ENCODE results near the gene SPPL2A. TPM values are rescaled to one million over a fixed set of nuclear protein-coding genes. Genes with fewer than 3 reads are reported as not detected.

The SPPL2A gene
- polyA plus RNA-seq, 4 donors = 43.2 to 62.3 (median 52.6) TPM

DNA sequence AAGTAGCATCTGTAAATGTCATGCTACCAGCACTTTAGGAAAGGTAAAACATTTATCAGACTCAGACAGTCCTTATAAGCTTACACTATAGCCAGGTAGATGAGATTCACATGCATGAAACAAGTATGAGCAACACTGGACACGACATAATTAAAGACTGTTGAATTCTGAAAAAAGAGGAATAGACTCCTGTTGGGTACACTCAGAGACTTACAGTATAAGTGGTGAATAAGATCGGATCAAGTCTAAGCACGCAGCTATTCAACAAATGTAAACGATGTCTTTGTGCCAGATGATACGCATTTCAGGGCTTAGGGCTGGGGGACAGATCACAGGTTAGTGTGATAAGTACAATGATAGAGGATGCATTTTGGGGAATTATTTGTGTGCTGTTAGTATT is 43.2 kb upstream of the SPPL2A start:
- H3K27ac ChIP-seq (ENCODE audit: low read depth in 1 of 3, low read length in 2 of 3) = no peak overlapping the region
- no peaks in the 10 kb centered on the region for H3K27me3 ChIP-seq (ENCODE audit: control insufficient read depth in 3 of 3, insufficient read depth in 3 of 3, low read length in 3 of 3)
- H3K4me1 ChIP-seq (ENCODE audit: control insufficient read depth in 3 of 3, insufficient read depth in 2 of 3, low read depth in 1 of 3, low read length in 2 of 3) = no peaks in the 10 kb centered on the region
- 71 to 83% (median 74%) methylated on average over 5 of the region's 5 CpGs for WGBS, 3 donors
- FAIRE-seq = no peak
- no peak for DNase-seq
- H3K9me3 ChIP-seq (ENCODE audit: control insufficient read depth in 2 of 2, insufficient read depth in 1 of 2, low read depth in 1 of 2, low read length in 1 of 2) = no peaks in the 10 kb centered on the region
- no peak overlapping the region for H3K4me3 ChIP-seq (ENCODE audit: low read depth in 1 of 3, low read length in 3 of 3)
- H3K36me3 ChIP-seq (ENCODE audit: control insufficient read depth in 3 of 3, insufficient read depth in 2 of 3, low read depth in 1 of 3, low read length in 3 of 3) = no peaks in the 10 kb centered on the region

DNA sequence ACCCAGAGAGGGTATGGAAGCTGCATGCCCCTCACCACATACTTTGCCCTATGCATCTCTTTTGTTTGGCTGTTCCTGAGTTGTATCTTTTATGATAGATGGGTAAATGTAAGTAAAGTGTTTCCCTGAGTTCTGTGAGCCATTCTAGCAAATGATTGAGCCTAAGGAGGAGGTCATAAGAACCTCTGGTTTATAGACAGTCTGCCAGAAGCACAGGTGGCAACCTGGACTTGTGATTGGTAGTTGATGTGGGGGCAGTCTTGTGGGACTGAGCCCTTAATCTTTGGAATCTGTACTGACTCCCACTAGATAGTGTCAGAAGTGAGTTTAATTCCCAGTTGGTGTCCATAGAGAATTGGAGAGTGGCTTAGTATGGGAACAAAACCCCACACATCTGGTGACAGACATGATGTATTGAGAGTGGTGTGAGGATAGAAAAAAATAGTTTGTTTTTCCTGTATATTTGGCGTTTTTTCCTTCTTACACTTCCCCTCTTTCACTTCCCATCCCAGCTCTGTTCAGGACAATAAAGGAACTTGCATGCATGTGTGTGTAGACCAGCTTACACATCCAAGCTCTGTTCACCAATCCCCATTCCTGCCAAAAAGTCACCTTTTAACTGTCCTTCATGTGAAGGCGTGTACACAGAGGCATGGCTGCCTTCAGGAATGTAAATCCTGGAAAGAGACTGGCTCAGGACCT is 38.1 kb upstream of the SPPL2A start:
- 63 to 69% (median 66%) methylated on average over 2 of the region's 2 CpGs for WGBS, 3 donors
- no peaks in the 10 kb centered on the region for H3K36me3 ChIP-seq (ENCODE audit: control insufficient read depth in 3 of 3, insufficient read depth in 2 of 3, low read depth in 1 of 3, low read length in 3 of 3)
- no peak overlapping the region for H3K4me3 ChIP-seq (ENCODE audit: low read depth in 1 of 3, low read length in 3 of 3)
- peaks cover 0 to 4% (median 0%) of the 10 kb centered on the region in 3 donors for H3K4me1 ChIP-seq (ENCODE audit: control insufficient read depth in 3 of 3, insufficient read depth in 2 of 3, low read depth in 1 of 3, low read length in 2 of 3)
- H3K27me3 ChIP-seq (ENCODE audit: control insufficient read depth in 3 of 3, insufficient read depth in 3 of 3, low read length in 3 of 3) = no peaks in the 10 kb centered on the region
- H3K27ac ChIP-seq (ENCODE audit: low read depth in 1 of 3, low read length in 2 of 3) = no peak overlapping the region
- no peaks in the 10 kb centered on the region for H3K9me3 ChIP-seq (ENCODE audit: control insufficient read depth in 2 of 2, insufficient read depth in 1 of 2, low read depth in 1 of 2, low read length in 1 of 2)
- no peak for FAIRE-seq
- DNase-seq = no peak

DNA sequence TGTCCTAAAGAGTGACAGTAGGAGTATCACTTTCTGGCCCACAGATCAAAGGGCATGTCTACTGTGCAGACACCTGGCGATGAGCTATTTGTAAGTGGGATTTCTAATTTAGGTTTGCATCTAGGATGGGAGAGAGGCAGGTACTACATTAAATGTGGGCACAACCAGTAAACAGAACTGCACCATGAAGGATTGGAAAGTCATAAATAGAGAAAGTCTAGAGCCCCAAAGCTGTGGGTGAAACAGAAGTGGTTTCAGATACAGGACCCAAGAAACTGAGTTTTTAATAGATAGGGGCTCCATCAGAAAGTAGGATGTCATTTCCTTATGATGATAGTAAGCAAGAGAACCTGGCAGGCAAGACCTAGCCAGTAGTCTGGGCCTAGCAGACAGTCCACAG is 35.2 kb upstream of the SPPL2A start:
- no peaks in the 10 kb centered on the region for H3K9me3 ChIP-seq (ENCODE audit: control insufficient read depth in 2 of 2, insufficient read depth in 1 of 2, low read depth in 1 of 2, low read length in 1 of 2)
- no peak overlapping the region for H3K27ac ChIP-seq (ENCODE audit: low read depth in 1 of 3, low read length in 2 of 3)
- FAIRE-seq = no peak
- no peaks in the 10 kb centered on the region for H3K36me3 ChIP-seq (ENCODE audit: control insufficient read depth in 3 of 3, insufficient read depth in 2 of 3, low read depth in 1 of 3, low read length in 3 of 3)
- peaks cover 0 to 4% (median 1%) of the 10 kb centered on the region in 3 donors for H3K4me1 ChIP-seq (ENCODE audit: control insufficient read depth in 3 of 3, insufficient read depth in 2 of 3, low read depth in 1 of 3, low read length in 2 of 3)
- H3K4me3 ChIP-seq (ENCODE audit: low read depth in 1 of 3, low read length in 3 of 3) = no peak overlapping the region
- 37 to 67% (median 57%) methylated on average over 1 of the region's 1 CpG for WGBS, 3 donors
- no peaks in the 10 kb centered on the region for H3K27me3 ChIP-seq (ENCODE audit: control insufficient read depth in 3 of 3, insufficient read depth in 3 of 3, low read length in 3 of 3)
- DNase-seq = no peak

DNA sequence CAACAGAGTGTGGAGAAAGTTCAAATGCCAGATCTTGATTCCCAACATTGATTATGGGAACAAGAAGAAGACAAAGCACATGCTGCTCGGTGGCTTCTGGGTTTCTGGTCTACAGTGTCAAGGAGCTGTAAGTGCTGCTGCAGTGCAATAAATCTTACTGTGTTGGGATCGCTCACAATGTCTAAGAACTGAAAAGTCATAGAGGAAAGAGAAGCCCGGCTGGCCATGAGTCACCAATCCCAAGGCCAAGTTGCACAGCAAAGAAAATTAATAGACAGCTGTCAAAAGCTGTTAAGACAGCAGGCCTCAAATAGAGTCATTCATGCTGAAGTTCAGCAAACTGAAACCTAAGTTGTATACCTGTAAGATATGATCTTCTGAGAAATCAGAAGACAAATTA is 33.2 kb upstream of the SPPL2A start:
- peak; percentile 68 to 85 for DNase-seq
- no peak for FAIRE-seq
- Histone ChIP-seq H3K4me1 (ENCODE audit: control insufficient read depth in 3 of 3, insufficient read depth in 2 of 3, low read depth in 1 of 3, low read length in 2 of 3) (peaks cover 0 to 4% (median 1%) of the 10 kb centered on the region in 3 donors), H3K4me3 (ENCODE audit: low read depth in 1 of 3, low read length in 3 of 3) (no peak overlapping the region), H3K36me3 (ENCODE audit: control insufficient read depth in 3 of 3, insufficient read depth in 2 of 3, low read depth in 1 of 3, low read length in 3 of 3) (peaks cover 0 to 2% (median 0%) of the 10 kb centered on the region in 3 donors), H3K27me3 (ENCODE audit: control insufficient read depth in 3 of 3, insufficient read depth in 3 of 3, low read length in 3 of 3) (no peaks in the 10 kb centered on the region), H3K9me3 (ENCODE audit: control insufficient read depth in 2 of 2, insufficient read depth in 1 of 2, low read depth in 1 of 2, low read length in 1 of 2) (no peaks in the 10 kb centered on the region), H3K27ac (ENCODE audit: low read depth in 1 of 3, low read length in 2 of 3) (peak overlapping the region in 2 of 3 donors; percentile 29 to 58)
- WGBS, 3 donors = 20 to 40% (median 32%) methylated on average over 3 of the region's 3 CpGs

DNA sequence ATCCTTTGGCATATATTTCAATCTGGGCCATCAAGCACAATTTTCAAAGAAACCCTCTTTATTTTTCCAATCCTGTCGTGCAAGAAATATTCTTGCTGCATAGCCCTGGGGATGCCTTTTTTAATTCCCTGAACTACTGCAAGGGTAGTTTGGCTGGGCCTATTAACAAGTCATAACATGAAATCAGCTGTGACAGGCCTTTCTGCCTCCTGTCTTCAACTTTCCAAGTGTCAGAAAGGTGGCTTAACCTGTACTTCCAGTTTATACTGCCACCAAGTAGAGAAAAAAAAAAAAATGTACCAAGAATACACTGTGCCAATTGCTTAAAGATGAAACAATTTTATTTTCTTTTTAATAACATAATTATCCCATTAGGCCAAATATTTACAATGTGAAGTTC is 32.4 kb upstream of the SPPL2A start:
- DNase-seq (peak; percentile 61 to 62), FAIRE-seq (no peak)
- Histone ChIP-seq H3K9me3 (ENCODE audit: control insufficient read depth in 2 of 2, insufficient read depth in 1 of 2, low read depth in 1 of 2, low read length in 1 of 2) (no peaks in the 10 kb centered on the region), H3K4me1 (ENCODE audit: control insufficient read depth in 3 of 3, insufficient read depth in 2 of 3, low read depth in 1 of 3, low read length in 2 of 3) (peaks cover 0 to 4% (median 1%) of the 10 kb centered on the region in 3 donors), H3K27me3 (ENCODE audit: control insufficient read depth in 3 of 3, insufficient read depth in 3 of 3, low read length in 3 of 3) (no peaks in the 10 kb centered on the region), H3K27ac (ENCODE audit: low read depth in 1 of 3, low read length in 2 of 3) (no peak overlapping the region), H3K36me3 (ENCODE audit: control insufficient read depth in 3 of 3, insufficient read depth in 2 of 3, low read depth in 1 of 3, low read length in 3 of 3) (peaks cover 0 to 2% (median 0%) of the 10 kb centered on the region in 3 donors), H3K4me3 (ENCODE audit: low read depth in 1 of 3, low read length in 3 of 3) (no peak overlapping the region)
- WGBS, 3 donors = 5 to 72% (median 55%) methylated on average over 1 of the region's 1 CpG

DNA sequence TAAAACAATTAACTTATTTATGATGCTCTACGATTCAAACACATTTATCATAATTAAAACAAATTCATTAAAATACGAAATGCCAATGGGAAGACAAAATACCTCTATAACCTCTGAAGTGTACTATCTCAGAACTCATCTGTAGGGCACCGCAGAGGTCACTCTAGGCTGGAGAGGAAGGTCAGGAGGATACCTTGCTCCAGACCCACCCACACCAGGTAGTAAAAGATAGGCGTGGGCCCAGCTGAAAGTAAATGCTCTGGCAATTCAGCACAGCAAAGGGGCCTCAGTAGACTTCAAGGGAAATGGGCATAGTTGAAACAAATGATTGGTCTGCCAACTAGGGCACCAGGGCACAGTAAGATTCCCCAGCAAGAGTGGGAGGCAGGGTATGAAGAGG is 26.0 kb upstream of the SPPL2A start:
- Histone ChIP-seq H3K4me1 (ENCODE audit: control insufficient read depth in 3 of 3, insufficient read depth in 2 of 3, low read depth in 1 of 3, low read length in 2 of 3) (peaks cover 0 to 9% (median 0%) of the 10 kb centered on the region in 3 donors), H3K27me3 (ENCODE audit: control insufficient read depth in 3 of 3, insufficient read depth in 3 of 3, low read length in 3 of 3) (no peaks in the 10 kb centered on the region), H3K4me3 (ENCODE audit: low read depth in 1 of 3, low read length in 3 of 3) (no peak overlapping the region), H3K36me3 (ENCODE audit: control insufficient read depth in 3 of 3, insufficient read depth in 2 of 3, low read depth in 1 of 3, low read length in 3 of 3) (peaks cover 0 to 2% (median 0%) of the 10 kb centered on the region in 3 donors), H3K9me3 (ENCODE audit: control insufficient read depth in 2 of 2, insufficient read depth in 1 of 2, low read depth in 1 of 2, low read length in 1 of 2) (no peaks in the 10 kb centered on the region), H3K27ac (ENCODE audit: low read depth in 1 of 3, low read length in 2 of 3) (peak overlapping the region in 2 of 3 donors; percentile 55 to 66)
- 20 to 63% (median 37%) methylated on average over 4 of the region's 4 CpGs for WGBS, 3 donors
- DNase-seq (peak; percentile 50 to 82), FAIRE-seq (no peak)

DNA sequence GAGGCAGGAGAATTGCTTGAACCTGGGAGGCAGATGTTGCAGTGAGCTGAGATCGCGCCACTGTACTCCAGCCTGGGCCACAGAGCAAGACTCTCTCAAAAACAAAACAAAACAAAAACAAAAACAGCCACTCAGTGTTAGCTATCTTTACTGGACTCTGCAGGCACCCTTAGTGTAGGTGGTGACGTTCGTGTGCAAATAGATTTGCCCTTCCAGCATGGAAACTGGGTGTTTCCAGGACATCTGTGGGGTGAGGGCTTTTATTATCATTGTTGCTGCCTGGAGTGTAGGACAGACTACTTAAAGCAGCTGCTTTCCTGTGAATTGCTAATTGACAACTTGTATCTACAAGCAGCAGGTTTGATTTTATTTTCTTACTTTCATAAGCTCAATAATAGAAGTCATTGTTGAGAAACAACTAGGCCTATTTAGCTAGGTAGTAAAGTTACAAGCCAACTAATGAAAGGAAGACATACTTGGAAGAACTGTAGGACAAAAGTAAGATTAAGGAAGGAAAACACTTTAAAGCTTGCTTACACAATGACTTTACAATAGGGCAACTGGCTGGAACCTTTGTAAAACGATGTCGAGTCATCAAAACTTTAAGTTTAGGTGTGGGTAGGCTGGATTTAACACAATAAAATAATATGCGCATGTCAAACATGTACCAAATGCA is 25.4 kb upstream of the SPPL2A start:
- Histone ChIP-seq H3K9me3 (ENCODE audit: control insufficient read depth in 2 of 2, insufficient read depth in 1 of 2, low read depth in 1 of 2, low read length in 1 of 2) (no peaks in the 10 kb centered on the region), H3K36me3 (ENCODE audit: control insufficient read depth in 3 of 3, insufficient read depth in 2 of 3, low read depth in 1 of 3, low read length in 3 of 3) (peaks cover 0 to 2% (median 0%) of the 10 kb centered on the region in 3 donors), H3K27ac (ENCODE audit: low read depth in 1 of 3, low read length in 2 of 3) (peak overlapping the region in 2 of 3 donors; percentile 55 to 81), H3K4me3 (ENCODE audit: low read depth in 1 of 3, low read length in 3 of 3) (no peak overlapping the region), H3K27me3 (ENCODE audit: control insufficient read depth in 3 of 3, insufficient read depth in 3 of 3, low read length in 3 of 3) (no peaks in the 10 kb centered on the region), H3K4me1 (ENCODE audit: control insufficient read depth in 3 of 3, insufficient read depth in 2 of 3, low read depth in 1 of 3, low read length in 2 of 3) (peaks cover 0 to 9% (median 0%) of the 10 kb centered on the region in 3 donors)
- 37 to 71% (median 54%) methylated on average over 7 of the region's 7 CpGs for WGBS, 3 donors
- FAIRE-seq = no peak
- peak; percentile 53 to 84 for DNase-seq

DNA sequence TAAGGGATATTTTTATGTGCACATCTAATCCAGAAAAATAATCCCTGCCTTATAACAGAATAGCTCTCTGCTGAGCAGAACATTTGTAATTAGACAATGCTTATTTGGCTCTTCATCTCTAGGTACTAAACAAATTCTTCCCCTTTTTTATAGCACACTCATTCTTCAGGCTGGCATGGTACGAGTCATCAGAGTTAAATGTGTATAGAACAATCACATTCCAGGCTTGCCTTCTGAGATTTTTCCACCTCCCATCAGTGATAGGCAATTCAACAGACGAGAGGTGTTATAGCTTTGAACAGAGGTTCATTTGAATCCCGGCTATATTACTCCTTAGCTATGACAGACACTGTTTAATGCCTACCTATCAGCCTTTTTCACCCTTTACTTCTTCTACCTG is 21.4 kb upstream of the SPPL2A start:
- no peaks in the 10 kb centered on the region for H3K36me3 ChIP-seq (ENCODE audit: control insufficient read depth in 3 of 3, insufficient read depth in 2 of 3, low read depth in 1 of 3, low read length in 3 of 3)
- H3K27ac ChIP-seq (ENCODE audit: low read depth in 1 of 3, low read length in 2 of 3) = peak overlapping the region in 1 of 3 donors; percentile 11
- 18 to 50% (median 24%) methylated on average over 3 of the region's 3 CpGs for WGBS, 3 donors
- FAIRE-seq (no peak), DNase-seq (no peak)
- H3K4me1 ChIP-seq (ENCODE audit: control insufficient read depth in 3 of 3, insufficient read depth in 2 of 3, low read depth in 1 of 3, low read length in 2 of 3) = peaks cover 0 to 9% (median 0%) of the 10 kb centered on the region in 3 donors
- no peak overlapping the region for H3K4me3 ChIP-seq (ENCODE audit: low read depth in 1 of 3, low read length in 3 of 3)
- H3K27me3 ChIP-seq (ENCODE audit: control insufficient read depth in 3 of 3, insufficient read depth in 3 of 3, low read length in 3 of 3) = no peaks in the 10 kb centered on the region
- H3K9me3 ChIP-seq (ENCODE audit: control insufficient read depth in 2 of 2, insufficient read depth in 1 of 2, low read depth in 1 of 2, low read length in 1 of 2) = no peaks in the 10 kb centered on the region

Data from small intestine (tissue), 7 donors.